Measurements from ENCODE around the gene ARHGAP28. TPM values are rescaled to one million over a fixed set of nuclear protein-coding genes. Genes with fewer than 3 reads are reported as not detected.

ARHGAP28 gene
- total and polyA plus RNA-seq, 2 of the 13 experiments (the other 11 are each of a cell fraction or from before 2014, with no cell fraction given), result not detected

DNA sequence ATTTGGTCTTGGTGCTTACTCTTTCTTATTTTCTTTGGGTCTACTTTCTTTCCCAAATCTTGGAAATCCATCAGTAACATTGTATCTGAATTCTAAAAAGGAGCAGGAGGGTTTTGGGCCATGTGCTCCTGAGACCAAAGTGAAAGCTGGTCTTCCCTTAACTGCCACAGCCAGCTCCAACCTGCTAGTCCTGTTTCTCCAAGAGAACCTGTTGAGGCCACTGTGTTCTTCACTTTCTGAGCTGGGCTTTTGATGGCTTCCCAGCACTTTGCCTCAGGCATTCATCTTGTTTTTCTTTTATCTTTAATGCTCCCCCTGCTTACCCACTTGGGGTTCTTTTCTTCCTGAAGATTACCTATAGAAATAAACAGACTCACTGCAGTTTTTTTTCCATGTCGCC, 53.3 kb downstream of the ARHGAP28 start:
- BruUV-seq (replicated peaks), result no TSS peak
- WGBS (ENCODE audit: low lambda C conversion rate), result 44% methylated on average over 1 of the region's 1 CpG
- ChIA-PET CTCF (ENCODE audit: low intra/inter-chr PET ratio, low total read pairs) (no interaction called here), POLR2A (no interaction called here)
- intact Hi-C loops (cut with micrococcal nuclease; ENCODE audit: unreplicated experiment), result no loop called here
- no peaks in the 10 kb centered on the region for H3K9me3 ChIP-seq (ENCODE audit: low read length)
- H3K79me2 ChIP-seq (ENCODE audit: insufficient read depth, low read length), result no peaks in the 10 kb centered on the region
- no peaks in the 10 kb centered on the region for H3K27me3 ChIP-seq (ENCODE audit: control insufficient read depth in 1 of 2, insufficient read depth in 2 of 2, low read length in 2 of 2)
- H3K4me1 ChIP-seq (ENCODE audit: insufficient read depth, low read length), result no peaks in the 10 kb centered on the region
- H3K4me3 ChIP-seq (replicated peaks in 1 of 3; ENCODE audit: insufficient read depth in 1 of 3, low read depth in 2 of 3, low read length in 3 of 3), result no peak overlapping the region
- no peak overlapping the region for H3K4me2 ChIP-seq (ENCODE audit: low read depth, low read length)
- no peak overlapping the region for H3K9ac ChIP-seq (ENCODE audit: insufficient read depth, low read depth, low read length)
- no peak for DNase-seq (ENCODE audit: low spot score)
- in situ Hi-C loops (cut with HindIII; ENCODE audit: extremely low pct_ligation_motif_present, low pct_unique_long_range_greater_than_20kb), result no loop called here
- no peak for FAIRE-seq
- no peak overlapping the region for H2AFZ ChIP-seq (ENCODE audit: low read length)
- no peaks in the 10 kb centered on the region for H3K36me3 ChIP-seq (replicated peaks in 1 of 2; ENCODE audit: control insufficient read depth in 1 of 2, insufficient read depth in 2 of 2, low read length in 2 of 2)
- no peak overlapping the region for H3K27ac ChIP-seq (ENCODE audit: extremely low read length, insufficient read depth, low read length)
- H4K20me1 ChIP-seq (ENCODE audit: insufficient read depth, low read length), result no peaks in the 10 kb centered on the region
- no peak for ATAC-seq
- TF ChIP-seq NKX3-1 (CRISPR knock-in tag; IDR thresholded peaks at IDR 0.05) (no peak), TOPORS (CRISPR knock-in tag; IDR thresholded peaks at IDR 0.05) (no peak), ZNF350 (CRISPR knock-in tag; IDR thresholded peaks at IDR 0.05; ENCODE audit: borderline replicate concordance, low read depth) (no peak), PITX1 (CRISPR knock-in tag; IDR thresholded peaks at IDR 0.05) (no peak), ZNF605 (CRISPR knock-in tag; IDR thresholded peaks at IDR 0.05) (no peak), ZNF598 (CRISPR knock-in tag; IDR thresholded peaks at IDR 0.05; ENCODE audit: borderline replicate concordance) (no peak), GATAD2A (CRISPR knock-in tag; IDR thresholded peaks at IDR 0.05) (no peak), NRL (CRISPR knock-in tag; IDR thresholded peaks at IDR 0.05; ENCODE audit: borderline replicate concordance) (no peak), GLI4 (CRISPR knock-in tag; IDR thresholded peaks at IDR 0.05; ENCODE audit: borderline replicate concordance) (no peak), ZNF841 (CRISPR knock-in tag; IDR thresholded peaks at IDR 0.05; ENCODE audit: borderline replicate concordance) (no peak), ZNF354B (CRISPR knock-in tag; IDR thresholded peaks at IDR 0.05) (no peak), SAFB2 (CRISPR knock-in tag; IDR thresholded peaks at IDR 0.05; ENCODE audit: borderline replicate concordance, low read depth) (no peak), ZNF878 (CRISPR knock-in tag; IDR thresholded peaks at IDR 0.05) (no peak), ZSCAN21 (CRISPR knock-in tag; IDR thresholded peaks at IDR 0.05; ENCODE audit: borderline replicate concordance) (no peak), PAWR (CRISPR knock-in tag; IDR thresholded peaks at IDR 0.05; ENCODE audit: borderline replicate concordance) (no peak)
- TF ChIP-seq, protein P1, sequence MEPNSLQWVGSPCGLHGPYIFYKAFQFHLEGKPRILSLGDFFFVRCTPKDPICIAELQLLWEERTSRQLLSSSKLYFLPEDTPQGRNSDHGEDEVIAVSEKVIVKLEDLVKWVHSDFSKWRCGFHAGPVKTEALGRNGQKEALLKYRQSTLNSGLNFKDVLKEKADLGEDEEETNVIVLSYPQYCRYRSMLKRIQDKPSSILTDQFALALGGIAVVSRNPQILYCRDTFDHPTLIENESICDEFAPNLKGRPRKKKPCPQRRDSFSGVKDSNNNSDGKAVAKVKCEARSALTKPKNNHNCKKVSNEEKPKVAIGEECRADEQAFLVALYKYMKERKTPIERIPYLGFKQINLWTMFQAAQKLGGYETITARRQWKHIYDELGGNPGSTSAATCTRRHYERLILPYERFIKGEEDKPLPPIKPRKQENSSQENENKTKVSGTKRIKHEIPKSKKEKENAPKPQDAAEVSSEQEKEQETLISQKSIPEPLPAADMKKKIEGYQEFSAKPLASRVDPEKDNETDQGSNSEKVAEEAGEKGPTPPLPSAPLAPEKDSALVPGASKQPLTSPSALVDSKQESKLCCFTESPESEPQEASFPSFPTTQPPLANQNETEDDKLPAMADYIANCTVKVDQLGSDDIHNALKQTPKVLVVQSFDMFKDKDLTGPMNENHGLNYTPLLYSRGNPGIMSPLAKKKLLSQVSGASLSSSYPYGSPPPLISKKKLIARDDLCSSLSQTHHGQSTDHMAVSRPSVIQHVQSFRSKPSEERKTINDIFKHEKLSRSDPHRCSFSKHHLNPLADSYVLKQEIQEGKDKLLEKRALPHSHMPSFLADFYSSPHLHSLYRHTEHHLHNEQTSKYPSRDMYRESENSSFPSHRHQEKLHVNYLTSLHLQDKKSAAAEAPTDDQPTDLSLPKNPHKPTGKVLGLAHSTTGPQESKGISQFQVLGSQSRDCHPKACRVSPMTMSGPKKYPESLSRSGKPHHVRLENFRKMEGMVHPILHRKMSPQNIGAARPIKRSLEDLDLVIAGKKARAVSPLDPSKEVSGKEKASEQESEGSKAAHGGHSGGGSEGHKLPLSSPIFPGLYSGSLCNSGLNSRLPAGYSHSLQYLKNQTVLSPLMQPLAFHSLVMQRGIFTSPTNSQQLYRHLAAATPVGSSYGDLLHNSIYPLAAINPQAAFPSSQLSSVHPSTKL (CRISPR knock-in tag; IDR thresholded peaks at IDR 0.05), result no peak

All from HepG2 (cell line).